ENCODE measurements around the gene DVL2. TPM values are rescaled to one million over a fixed set of nuclear protein-coding genes. Genes with fewer than 3 reads are reported as not detected.
A peak's percentile ranks its signal among the peaks of the same experiment; 100 is the strongest.

Gene DVL2
- total RNA-seq, 1 donor from 2014 or later, result 34.4 TPM

DNA sequence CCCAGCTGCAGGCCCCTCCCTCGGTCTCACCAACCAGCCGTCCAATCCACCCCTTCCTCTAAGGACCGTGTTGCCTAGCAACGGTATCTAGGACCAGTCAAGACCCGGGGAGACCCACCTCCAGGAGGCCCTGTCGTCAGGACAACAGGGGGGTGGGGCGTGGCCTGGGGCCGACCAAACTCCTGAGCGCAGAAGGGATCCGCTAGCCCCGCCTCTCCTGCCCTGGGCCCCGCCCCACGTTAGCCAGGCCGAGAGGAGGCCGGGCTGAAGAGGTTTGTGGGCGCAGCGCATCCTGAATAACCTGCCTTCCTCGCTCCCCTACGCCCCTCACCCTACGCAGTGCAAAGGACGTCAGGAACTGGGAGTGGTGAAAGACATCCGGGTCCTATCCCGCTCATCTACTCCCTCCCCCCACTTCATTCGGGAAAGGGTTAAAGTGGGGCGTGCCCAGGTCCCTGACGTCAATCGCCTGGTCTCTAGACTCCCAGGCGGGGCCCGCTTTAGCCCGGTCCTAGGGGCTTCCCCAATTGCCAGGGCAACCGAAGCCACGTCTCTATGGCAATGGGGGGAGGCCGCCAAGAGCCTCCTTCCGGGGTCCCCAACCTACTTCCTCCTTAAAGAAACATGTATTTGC is 29.4 kb downstream of the DVL2 start:
- peak overlapping the region; percentile 83 for H2AFZ ChIP-seq (ENCODE audit: low read depth, low read length)
- H3K36me3 ChIP-seq (ENCODE audit: insufficient read depth, low read length), result peaks cover 18% of the 10 kb centered on the region
- H3K27ac Mint-ChIP-seq (ENCODE audit: unreplicated experiment), result peak overlapping the region; percentile 85
- TF ChIP-seq EZH2 (IDR thresholded peaks at IDR 0.05; ENCODE audit: insufficient read depth, low read length) (no peak), CTCF (IDR thresholded peaks at IDR 0.05; ENCODE audit: insufficient read depth, low read depth, low read length) (no peak)
- H3K36me3 Mint-ChIP-seq (ENCODE audit: low read depth, unreplicated experiment), result peaks cover 15% of the 10 kb centered on the region
- H4K20me1 ChIP-seq (ENCODE audit: insufficient read depth, low read length), result peaks cover 53% of the 10 kb centered on the region
- H3K4me1 ChIP-seq (ENCODE audit: insufficient read depth, low read length), result peaks cover 21% of the 10 kb centered on the region
- H3K4me2 ChIP-seq (ENCODE audit: low read length), result peak overlapping the region; percentile 90
- H3K9me3 Mint-ChIP-seq (ENCODE audit: unreplicated experiment), result no peaks in the 10 kb centered on the region
- peak overlapping the region; percentile 59 for H3K4me3 ChIP-seq (ENCODE audit: insufficient read depth, low read depth, low read length)
- no peaks in the 10 kb centered on the region for H3K27me3 Mint-ChIP-seq (ENCODE audit: low read depth, unreplicated experiment)
- peak overlapping the region; percentile 59 for H3K27ac ChIP-seq (ENCODE audit: low read depth, low read length)
- FAIRE-seq (no peak), DNase-seq (ENCODE audit: low read depth) (peak; percentile 69)
- peak overlapping the region; percentile 72 for H3K4me3 Mint-ChIP-seq (ENCODE audit: unreplicated experiment)
- H3K27me3 ChIP-seq (ENCODE audit: insufficient read depth, low read length), result no peaks in the 10 kb centered on the region
- H3K79me2 ChIP-seq (ENCODE audit: insufficient read depth, low read length), result peaks cover 32% of the 10 kb centered on the region
- H3K9ac ChIP-seq (ENCODE audit: low read length), result peak overlapping the region; percentile 79
- H3K9me3 ChIP-seq (ENCODE audit: insufficient read depth, low read depth, low read length), result no peaks in the 10 kb centered on the region
- H3K4me1 Mint-ChIP-seq (ENCODE audit: low read depth, unreplicated experiment), result peaks cover 25% of the 10 kb centered on the region

- Histone ChIP-seq H3K9ac (ENCODE audit: low read length) (peak overlapping the region; percentile 79), H4K20me1 (ENCODE audit: insufficient read depth, low read length) (peaks cover 47% of the 10 kb centered on the region), H3K4me3 (ENCODE audit: insufficient read depth, low read depth, low read length) (peak overlapping the region; percentile 59), H3K9me3 (ENCODE audit: insufficient read depth, low read depth, low read length) (no peaks in the 10 kb centered on the region), H3K79me2 (ENCODE audit: insufficient read depth, low read length) (peaks cover 25% of the 10 kb centered on the region), H3K27ac (ENCODE audit: low read depth, low read length) (peak overlapping the region; percentile 59), H3K36me3 (ENCODE audit: insufficient read depth, low read length) (peaks cover 19% of the 10 kb centered on the region), H3K4me1 (ENCODE audit: insufficient read depth, low read length) (peaks cover 21% of the 10 kb centered on the region), H3K27me3 (ENCODE audit: insufficient read depth, low read length) (no peaks in the 10 kb centered on the region), H2AFZ (ENCODE audit: low read depth, low read length) (no peak overlapping the region), H3K4me2 (ENCODE audit: low read length) (peak overlapping the region; percentile 90)
- DNase-seq (ENCODE audit: low read depth) (no peak), FAIRE-seq (no peak)
- Mint-ChIP-seq H3K4me3 (ENCODE audit: unreplicated experiment) (peak overlapping the region; percentile 45), H3K27ac (ENCODE audit: unreplicated experiment) (peak overlapping the region; percentile 53), H3K36me3 (ENCODE audit: low read depth, unreplicated experiment) (peaks cover 15% of the 10 kb centered on the region), H3K27me3 (ENCODE audit: low read depth, unreplicated experiment) (no peaks in the 10 kb centered on the region), H3K4me1 (ENCODE audit: low read depth, unreplicated experiment) (peaks cover 25% of the 10 kb centered on the region), H3K9me3 (ENCODE audit: unreplicated experiment) (no peaks in the 10 kb centered on the region)
- no peak for TF ChIP-seq CTCF (IDR thresholded peaks at IDR 0.05; ENCODE audit: insufficient read depth, low read depth, low read length)
- TF ChIP-seq EZH2 (IDR thresholded peaks at IDR 0.05; ENCODE audit: insufficient read depth, low read length), result no peak
Measured at GRCh38 chr17:7204336-7204735, 30.0 kb downstream of the DVL2 start.

- DNase-seq (ENCODE audit: low read depth) (no peak), FAIRE-seq (no peak)
- H3K4me1 Mint-ChIP-seq (ENCODE audit: low read depth, unreplicated experiment), result peaks cover 21% of the 10 kb centered on the region
- TF ChIP-seq CTCF (IDR thresholded peaks at IDR 0.05; ENCODE audit: insufficient read depth, low read depth, low read length) (no peak), EZH2 (IDR thresholded peaks at IDR 0.05; ENCODE audit: insufficient read depth, low read length) (no peak)
- H3K36me3 Mint-ChIP-seq (ENCODE audit: low read depth, unreplicated experiment), result peaks cover 15% of the 10 kb centered on the region
- no peaks in the 10 kb centered on the region for H3K9me3 ChIP-seq (ENCODE audit: insufficient read depth, low read depth, low read length)
- no peak overlapping the region for H3K9ac ChIP-seq (ENCODE audit: low read length)
- peaks cover 19% of the 10 kb centered on the region for H3K36me3 ChIP-seq (ENCODE audit: insufficient read depth, low read length)
- H3K9me3 Mint-ChIP-seq (ENCODE audit: unreplicated experiment), result no peaks in the 10 kb centered on the region
- peaks cover 37% of the 10 kb centered on the region for H4K20me1 ChIP-seq (ENCODE audit: insufficient read depth, low read length)
- H3K27ac Mint-ChIP-seq (ENCODE audit: unreplicated experiment), result no peak overlapping the region
- H3K4me1 ChIP-seq (ENCODE audit: insufficient read depth, low read length), result peaks cover 21% of the 10 kb centered on the region
- H3K27ac ChIP-seq (ENCODE audit: low read depth, low read length), result no peak overlapping the region
- H3K27me3 Mint-ChIP-seq (ENCODE audit: low read depth, unreplicated experiment), result no peaks in the 10 kb centered on the region
- no peak overlapping the region for H2AFZ ChIP-seq (ENCODE audit: low read depth, low read length)
- H3K4me3 Mint-ChIP-seq (ENCODE audit: unreplicated experiment), result no peak overlapping the region
- peaks cover 16% of the 10 kb centered on the region for H3K79me2 ChIP-seq (ENCODE audit: insufficient read depth, low read length)
- H3K27me3 ChIP-seq (ENCODE audit: insufficient read depth, low read length), result no peaks in the 10 kb centered on the region
- H3K4me3 ChIP-seq (ENCODE audit: insufficient read depth, low read depth, low read length), result no peak overlapping the region
- no peak overlapping the region for H3K4me2 ChIP-seq (ENCODE audit: low read length)
Measured at GRCh38 chr17:7203391-7203790, 30.9 kb downstream of the DVL2 start.

Measured in astrocyte (in vitro differentiated cells and primary cell).